Left colon (tissue), 2 donors: ENCODE results near the gene CMTM2. TPM values are rescaled to one million over a fixed set of nuclear protein-coding genes. Genes with fewer than 3 reads are reported as not detected.
"Not testable (repeated sequence)": the region's sequence is repeated elsewhere in the genome, so short reads cannot be mapped to it uniquely, and the experiment has no call there.

Experiments used
- ATAC-seq: fragments of 200-7000 bp; cut with Tn5 transposase; one replicate; pipeline ENCODE4 v1.9.1; 2020; ENCODE audit warnings: mild to moderate bottlenecking, moderate library complexity
- DNase-seq, 2 donors: peaks; one replicate each; pipeline ENCODE4 v3.0.0-alpha.2; 2020
- intact Hi-C, 2 donors: fragments of 100-400 bp; cut with DNase I in 1 of 2; cut with micrococcal nuclease in 1 of 2; formaldehyde crosslinking; loops; one replicate each; pipeline versions ENCODE4 v1.11.2 to v1.14.0; 2022; cut with DNase I, micrococcal nuclease
- total RNA-seq, 2 donors: library from RNA; stranded (reverse); fragmentation: NEBNext Ultra II Directional; extraction: Animal tissue kit (Norgen Biotek cat#: 25700); gene quantifications; one replicate each; pipeline ENCODE4 v1.2.1, GENCODE V29; 2021
- donor health status: DM: no; HTN: no; CAD: no.
- donor health status: DM: yes; HTN: yes; CAD: no.

The CMTM2 gene
- total RNA-seq, 2 donors from 2014 or later: not detected

DNA sequence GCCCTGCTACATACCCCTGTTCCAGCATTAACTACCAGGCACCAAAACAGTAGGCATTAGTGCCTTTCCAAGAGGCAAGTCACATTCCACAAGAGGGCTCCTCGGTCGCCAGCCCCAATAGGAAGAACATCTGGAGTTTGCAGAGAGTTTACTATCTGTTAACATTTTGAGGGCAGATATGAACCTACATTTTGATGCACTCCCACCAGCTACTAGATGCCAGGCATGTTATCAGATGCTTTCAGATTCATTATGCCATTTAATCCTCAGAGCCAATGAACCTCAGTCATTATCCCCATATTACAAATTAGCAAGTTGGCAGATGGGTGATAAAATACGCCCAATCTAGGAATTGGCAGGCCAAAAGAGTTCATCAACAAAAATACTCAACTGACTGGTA, 4.2 kb upstream of the CMTM2 start:
- DNase-seq (no peak), ATAC-seq (no peak)
- intact Hi-C loops: no loop called here

DNA sequence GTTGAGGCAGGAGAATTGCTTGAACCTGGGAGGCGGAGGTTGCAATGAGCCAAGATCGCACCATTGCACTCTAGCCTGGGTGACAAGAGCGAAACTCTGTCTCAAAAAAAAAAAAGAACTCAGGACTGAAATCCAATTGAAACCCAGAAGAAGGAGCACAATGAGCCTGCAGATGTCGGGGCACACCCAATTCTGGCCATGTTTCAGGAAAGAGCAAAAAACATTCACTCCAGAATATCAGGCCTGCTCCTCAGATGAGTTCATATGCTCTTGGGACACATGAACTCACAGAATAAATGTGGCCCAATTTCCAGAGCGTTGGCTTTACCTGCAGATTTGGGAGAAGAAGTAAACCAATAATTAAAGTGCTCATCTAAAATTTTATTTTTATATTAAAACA, 3.0 kb upstream of the CMTM2 start:
- intact Hi-C loops: no loop called here
- ATAC-seq: no peak

DNA sequence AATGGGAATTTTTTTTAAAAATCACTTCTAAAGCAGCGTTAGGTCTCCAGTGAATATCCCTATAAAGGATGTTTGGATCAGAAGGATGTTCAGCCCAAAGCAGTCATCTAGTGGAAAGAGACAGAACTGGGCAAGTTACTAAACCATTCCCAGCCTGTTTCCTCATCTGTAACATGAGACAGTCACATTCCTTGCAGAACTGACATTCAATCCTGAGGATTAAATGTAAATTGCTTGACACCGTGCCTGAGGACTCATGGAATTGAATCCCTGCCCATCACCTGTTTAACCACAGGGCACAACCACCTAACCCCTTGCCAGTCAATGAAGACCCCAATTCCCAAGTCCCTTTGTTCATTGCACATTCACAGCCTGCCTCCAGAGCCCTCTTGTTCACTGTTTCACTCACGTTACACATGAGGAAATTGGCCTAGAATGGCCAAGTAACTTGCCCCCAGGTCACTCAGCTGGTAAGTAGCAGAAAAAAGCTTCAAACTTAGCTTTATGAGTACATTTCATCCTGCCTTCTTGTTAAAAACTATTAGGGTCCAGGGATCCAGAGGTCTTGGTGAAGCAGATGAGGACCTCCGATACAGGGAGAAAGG, 1.4 kb downstream of the CMTM2 start:
- DNase-seq: no peak
- ATAC-seq: no peak
- intact Hi-C loops: no loop called here

More for the DNA sequence above, 3.0 kb upstream of the CMTM2 start:
- no peak for DNase-seq

DNA sequence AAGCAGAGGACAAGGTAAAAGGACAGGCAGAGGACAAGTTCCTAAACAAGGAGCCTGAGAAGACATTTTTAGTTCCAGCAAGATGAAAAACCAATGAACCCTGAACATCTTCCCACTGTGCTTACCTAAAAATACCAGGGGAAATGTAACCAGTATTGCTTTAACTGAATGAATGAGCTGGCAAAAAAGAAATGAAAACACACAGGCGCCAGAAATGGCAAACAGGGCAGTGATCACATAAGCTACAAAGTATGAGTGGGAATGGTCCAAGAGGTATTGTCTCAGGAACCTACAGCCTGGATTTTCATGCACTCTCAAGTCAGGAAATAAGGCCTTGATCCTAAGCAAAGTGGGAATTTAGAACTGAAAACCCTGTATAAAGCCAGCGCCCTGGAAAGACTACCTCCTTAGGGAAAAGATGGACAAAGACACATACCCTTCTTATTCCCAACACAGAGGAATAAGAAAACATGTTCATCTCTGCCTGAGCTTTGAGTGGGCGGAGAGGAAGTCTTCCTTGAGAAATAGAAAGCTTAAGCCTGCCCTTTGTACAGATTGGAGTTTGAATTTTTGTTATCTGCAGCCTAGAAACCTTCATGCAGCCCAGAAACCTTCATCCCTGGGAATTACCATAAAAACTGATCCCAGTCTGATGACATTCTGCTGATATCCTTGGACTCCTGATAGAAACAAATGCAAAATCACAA, 2.1 kb downstream of the CMTM2 start:
- intact Hi-C loops: no loop called here
- no peak for DNase-seq
- no peak for ATAC-seq

DNA sequence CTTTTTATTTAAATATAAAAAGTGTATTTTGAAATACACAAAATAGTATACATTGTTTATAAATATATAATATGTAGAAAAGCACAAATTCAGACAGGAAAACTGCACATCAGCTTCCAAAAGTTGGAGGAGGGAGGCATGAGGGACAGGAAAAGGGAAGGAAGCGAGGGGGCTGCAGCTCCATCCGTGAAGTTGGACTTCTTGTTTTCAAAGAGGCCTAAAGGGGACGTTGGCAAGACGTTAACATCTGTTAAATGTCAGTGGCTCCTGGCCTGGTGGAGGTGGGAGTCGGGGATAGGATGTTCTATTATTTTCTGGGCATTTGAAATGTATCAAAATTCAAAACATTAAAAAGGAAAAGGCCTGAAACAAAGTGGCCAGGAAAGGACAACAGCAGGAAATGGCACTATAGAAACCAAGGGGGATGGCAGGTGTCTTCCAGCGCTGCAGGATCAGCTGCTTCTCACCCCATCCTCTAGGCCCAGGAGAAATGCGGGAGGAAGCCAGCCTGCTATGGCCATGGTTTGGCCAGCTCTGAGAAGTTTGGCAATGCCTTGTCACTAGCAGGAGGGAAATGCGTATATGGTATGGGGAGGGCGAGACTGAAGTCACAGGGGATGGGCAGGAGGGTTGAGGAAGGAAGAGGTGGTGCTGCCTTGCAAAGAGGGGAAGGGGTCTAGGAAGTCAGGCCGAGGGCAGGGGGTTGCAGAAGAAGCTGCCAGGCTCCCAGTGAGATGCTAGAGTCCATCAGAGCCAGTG, 6.4 kb downstream of the CMTM2 start:
- intact Hi-C loops: no loop called here
- no peak for ATAC-seq
- DNase-seq: no peak

DNA sequence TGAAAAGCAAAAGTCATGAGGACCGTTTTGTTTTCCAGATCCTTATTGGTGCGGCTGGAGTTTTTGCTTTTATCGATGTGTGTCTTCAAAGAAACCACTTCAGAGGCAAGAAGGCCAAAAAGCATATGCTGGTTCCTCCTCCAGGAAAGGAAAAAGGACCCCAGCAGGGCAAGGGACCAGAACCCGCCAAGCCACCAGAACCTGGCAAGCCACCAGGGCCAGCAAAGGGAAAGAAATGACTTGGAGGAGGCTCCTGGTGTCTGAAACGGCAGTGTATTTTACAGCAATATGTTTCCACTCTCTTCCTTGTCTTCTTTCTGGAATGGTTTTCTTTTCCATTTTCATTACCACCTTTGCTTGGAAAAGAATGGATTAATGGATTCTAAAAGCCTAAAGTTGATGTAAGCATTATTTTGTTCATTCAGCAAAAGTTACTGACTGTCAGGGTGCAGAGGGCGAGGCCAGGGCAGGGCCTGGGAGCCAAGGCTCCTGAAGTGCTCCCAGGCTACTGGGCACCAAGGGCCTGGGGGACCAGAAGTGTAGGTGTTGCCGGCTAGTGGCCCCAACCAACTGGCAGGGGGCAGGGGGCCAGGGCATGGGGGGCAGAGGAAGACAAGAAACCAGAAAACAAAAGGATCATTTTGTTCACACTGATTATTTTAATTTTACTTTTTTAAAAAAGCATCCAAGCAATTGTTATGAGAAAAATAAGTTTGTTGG, 8.8 kb downstream of the CMTM2 start:
- ATAC-seq (no peak), DNase-seq (no peak)
- intact Hi-C loops: no loop called here

DNA sequence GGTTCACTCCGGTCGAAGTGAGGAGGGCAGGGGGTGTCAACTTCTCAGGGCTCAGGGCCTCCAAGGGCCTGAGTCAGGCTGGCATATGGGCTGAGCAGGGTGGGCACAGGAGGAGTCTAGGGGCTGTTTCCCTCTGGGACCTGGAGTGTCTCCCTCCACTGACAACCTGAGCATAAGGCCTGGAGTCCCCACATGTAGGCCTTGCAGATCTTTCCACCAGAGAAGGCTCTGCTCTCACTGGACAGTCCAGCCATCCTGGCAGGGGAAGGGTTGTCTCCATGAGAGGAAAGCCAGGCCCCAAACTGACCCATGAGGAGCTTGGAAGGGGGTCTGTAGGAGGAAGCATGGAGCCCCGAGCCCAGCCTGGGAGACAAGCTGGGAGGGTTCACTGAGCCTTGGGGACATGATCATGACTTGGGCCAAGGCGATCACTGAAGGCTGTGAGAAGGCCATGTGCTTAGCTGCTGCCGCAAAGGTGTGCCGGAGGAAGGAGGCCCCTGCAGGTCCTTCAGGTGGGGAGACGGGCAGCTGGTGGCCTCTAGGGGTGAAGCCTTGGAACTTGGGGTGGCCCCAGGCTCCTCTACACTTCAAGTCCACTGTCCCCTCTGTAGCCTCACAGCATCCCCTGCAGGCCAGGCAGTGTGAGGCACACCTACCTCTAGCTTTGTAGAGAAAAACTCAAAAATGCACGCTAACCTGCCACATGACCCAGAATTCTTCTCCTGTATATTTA, 9.9 kb downstream of the CMTM2 start:
- ATAC-seq (peak; percentile 64), DNase-seq (peak; percentile 48 to 56)
- intact Hi-C loops: no loop called here

DNA sequence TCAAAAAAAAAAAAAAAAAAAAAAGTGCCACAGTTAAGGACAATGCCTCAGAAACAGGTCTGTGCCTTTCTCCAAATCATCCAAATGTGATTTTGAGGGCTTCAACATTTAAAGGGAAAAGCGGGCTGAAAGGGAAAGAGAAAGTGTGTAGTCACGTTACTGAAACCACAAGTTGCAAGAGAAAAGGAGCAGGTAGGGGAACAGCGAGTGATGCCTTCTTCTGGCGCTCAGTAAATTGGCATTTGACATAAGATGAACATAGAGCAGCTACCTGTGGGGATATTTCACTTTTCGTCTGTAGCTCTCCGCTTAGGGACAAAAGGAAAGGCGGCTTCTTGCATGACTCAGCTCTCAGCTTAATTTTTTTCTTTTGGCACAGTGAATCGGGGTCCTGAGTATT, 11.1 kb downstream of the CMTM2 start:
- DNase-seq (no peak), ATAC-seq (no peak)
- intact Hi-C loops: no loop called here

DNA sequence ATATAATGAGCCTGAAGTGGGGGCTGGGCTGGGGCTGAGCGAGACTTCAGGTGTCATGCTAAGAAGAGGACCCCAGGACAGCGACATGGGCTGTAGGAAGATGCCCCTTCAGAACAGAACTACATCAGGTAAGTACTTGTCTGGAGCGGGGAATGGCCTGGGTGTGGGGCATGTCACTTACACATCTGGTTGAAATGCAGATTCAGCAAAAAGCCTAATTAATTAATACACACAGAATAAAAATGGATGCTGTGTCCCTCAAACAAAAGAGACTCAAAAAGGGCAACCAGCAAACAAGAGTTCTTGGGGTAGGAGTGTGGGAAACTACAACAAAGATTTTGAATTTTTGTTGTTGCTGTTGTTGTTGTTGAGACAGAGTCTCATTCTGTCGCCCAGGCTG, 11.8 kb downstream of the CMTM2 start:
- intact Hi-C loops: no loop called here
- DNase-seq: no peak

DNA sequence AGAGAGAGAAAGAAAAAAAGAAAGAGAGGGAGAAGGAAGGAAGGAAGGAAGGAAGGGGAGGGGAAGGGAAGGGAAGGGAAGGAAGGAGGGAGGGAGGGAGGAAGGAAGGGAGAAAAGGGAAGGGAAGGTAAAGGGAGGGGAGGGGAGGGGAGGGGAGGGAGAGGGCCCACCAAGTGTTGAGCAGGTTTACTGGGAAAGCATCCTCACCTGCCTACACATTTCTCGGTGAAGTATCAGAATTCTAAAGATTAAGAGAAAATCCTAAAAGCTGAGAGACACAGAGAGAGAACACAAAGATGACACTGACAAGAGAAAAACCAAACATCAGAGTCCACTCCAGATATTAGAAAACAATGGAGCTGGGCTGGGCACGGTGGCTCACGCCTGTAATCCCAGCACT, 13.0 kb downstream of the CMTM2 start:
- intact Hi-C loops: no loop called here
- ATAC-seq (no peak), DNase-seq (no peak)

More for the DNA sequence above, 11.8 kb downstream of the CMTM2 start:
- no peak for ATAC-seq

DNA sequence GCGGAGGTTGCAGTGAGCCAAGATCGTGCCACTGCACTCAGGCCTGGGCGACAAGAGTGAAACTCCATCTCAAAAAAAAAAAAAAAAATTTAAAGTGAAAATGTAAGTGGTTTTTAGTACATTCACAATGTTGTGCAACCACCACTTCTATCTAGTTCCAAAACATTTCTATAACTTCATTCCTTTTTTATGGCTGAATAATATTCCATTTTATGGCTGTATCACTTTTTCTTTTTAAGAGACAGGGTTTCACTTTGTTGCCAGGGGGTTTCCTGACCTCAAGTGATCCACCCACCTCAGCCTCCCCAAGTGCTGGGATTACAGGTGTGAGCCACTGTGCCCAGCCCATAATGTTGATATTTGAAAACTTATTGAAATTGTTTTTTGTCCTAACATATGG, 13.6 kb downstream of the CMTM2 start:
- intact Hi-C loops: no loop called here
- ATAC-seq: no peak
- DNase-seq: no peak

DNA sequence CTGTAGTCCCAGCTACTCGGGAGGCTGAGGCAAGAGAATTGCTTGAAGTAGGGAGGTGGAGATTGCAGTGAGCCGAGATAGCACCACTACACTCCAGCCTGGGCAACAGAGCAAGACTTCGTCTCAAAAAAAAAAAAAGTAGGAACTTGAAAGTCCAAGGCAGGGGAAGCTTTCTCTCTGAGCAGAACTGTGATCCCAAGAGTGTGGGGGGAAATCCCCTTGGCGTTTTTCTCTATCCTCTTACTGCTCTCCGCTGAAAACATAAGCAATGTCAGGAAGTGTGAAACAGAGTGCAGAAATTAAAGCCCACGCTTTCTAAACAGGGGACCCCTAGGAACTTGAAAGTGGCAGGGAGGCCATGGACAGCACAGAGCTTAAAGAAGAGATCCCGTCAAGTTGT, 15.5 kb downstream of the CMTM2 start:
- ATAC-seq: no peak
- DNase-seq: no peak
- intact Hi-C loops: no loop called here

DNA sequence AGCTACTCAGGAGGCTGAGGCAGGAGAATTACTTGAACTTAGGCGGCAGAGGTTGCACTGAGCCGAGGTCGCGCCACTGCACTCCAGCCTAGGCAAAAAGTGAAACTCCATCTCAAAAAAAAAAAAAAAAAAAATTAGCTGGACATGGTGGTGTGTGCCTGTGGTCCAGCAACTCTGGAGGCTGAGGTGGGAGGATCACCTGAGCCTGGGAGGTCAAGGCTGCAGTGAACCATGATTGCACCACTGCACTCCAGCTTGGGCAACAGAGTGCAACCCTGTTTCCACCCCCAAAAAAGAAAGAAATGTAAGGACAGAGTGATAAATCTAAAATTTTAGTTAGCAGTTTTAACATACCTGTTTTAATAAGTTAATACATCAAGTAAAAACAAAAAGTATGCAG, 17.3 kb downstream of the CMTM2 start:
- DNase-seq, ATAC-seq, intact Hi-C loops: not testable (repeated sequence)

DNA sequence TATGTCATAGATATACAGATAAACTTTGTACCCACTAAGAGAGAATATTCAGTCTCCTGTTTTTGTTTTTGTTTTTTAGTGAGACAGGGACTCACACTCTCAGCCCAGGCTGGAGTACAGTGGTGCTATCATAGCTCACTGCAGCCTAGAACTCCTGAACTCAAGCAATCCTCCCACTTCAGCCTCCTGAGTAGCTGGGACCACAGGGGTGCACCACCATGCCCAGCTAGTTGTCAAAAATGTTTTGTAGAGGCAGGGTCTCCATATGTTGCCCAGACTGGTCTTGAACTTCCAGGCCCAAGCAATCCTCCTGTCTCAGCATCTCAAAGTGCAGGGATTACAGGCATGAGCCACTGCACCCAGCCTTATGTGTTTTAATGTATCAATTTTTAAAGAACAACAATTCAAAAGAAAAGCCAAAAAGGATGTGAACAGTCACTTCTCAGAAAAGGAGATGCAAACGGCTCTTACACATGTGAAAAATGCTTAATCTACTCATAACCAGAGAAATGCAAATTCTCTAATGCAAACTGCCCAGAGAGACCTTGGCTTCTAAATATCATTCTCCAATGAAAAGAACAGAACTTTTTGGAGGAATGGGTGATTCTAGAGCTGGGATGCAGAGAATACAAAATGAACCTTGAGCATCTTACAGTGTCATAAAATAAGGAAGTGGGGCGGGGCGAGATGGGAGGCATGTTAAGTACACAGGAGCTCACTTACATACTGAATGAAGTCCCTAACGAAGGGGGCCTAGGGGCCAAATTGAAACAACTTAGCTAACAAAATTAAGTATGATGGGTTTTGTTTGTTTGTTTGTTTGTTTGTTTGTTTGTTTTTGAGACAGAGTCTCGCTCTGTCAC, 18.0 kb downstream of the CMTM2 start:
- intact Hi-C loops: no loop called here
- DNase-seq (peak in 1 of 2 donors; percentile 30), ATAC-seq (peak; percentile 37)

DNA sequence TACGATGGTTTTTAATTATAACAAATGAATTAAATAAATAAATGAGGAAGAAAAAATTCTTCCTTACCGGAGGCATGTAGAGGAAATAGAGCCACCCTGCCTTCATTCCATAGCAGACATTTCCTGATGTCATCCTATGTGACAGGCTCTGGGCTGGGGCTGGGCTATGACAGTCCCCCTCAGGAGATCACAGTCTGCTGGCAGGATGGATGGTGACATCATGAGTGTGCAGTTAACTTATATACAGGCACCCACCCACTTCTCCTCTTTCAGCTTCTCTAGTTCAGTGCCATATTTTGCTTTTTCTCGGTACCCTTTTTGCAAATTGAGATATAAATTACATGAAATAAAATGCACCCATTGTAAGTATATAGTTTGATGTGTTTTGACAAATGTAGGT, 18.8 kb downstream of the CMTM2 start:
- intact Hi-C loops: no loop called here
- no peak for ATAC-seq

DNA sequence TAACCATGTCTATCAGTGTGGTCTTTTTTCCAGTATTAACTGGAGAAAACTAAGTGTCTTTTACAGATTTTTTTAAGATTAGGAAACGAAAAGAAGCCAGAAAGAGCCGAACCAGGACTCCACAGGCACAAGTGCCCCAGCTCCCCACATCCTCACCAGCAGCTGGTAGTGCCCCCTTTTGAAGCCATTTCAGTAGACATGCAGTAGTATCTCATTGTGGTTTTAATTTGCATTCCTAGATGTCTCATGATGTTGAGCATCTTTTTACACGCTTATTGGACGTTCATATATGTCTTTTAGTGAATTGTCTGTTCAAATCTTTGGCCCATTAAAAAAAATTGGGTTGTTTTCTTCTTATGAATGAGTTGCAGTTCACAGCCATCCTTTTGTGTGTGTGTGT, 20.5 kb downstream of the CMTM2 start:
- intact Hi-C loops: no loop called here
- DNase-seq (no peak), ATAC-seq (no peak)

More for the DNA sequence above, 18.8 kb downstream of the CMTM2 start:
- DNase-seq: no peak

DNA sequence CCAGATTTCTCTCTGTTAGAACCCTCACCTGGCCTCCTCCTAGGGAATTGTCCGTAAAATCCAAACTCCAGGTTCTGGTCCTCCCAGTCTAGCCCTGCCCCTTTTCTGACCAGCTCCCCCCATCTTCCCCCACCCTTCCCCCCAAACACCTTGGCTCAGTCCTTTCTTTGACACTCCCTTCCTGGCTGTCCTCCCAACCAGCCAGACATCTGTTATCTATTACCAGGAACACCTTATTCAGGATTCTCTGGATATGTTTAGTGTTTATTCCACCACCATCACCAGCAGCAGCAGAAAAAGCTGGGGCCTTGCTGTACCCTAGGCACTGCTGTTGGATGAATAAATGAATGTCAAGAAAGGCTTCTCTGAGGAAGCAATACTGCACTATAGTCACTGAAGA, 21.2 kb downstream of the CMTM2 start:
- DNase-seq (no peak), ATAC-seq (no peak)
- intact Hi-C loops: no loop called here

DNA sequence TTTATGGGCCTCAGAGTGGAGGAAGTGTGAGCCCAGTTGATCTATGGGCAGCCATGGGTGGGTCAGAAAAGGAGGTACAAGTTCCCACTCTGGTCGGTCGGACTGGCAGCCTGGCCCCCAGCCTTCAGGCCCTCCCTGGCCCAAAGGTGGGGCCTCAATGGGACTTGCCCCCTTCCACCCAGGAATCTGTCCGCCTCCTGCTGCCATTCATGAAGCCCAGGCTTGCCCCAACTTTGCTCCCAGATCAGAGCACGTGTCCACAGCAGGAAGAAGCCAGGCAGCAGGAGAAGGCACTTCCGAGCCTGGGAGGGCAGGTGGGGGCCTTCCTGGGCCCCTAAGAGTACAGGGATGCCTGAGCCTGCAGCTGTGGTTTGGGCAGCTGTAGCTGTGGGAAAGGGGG, 22.2 kb downstream of the CMTM2 start:
- intact Hi-C loops: no loop called here
- no peak for DNase-seq
- ATAC-seq: no peak
